ENCODE results near the gene BMP6. TPM values are rescaled to one million over a fixed set of nuclear protein-coding genes. Genes with fewer than 3 reads are reported as not detected.
"Not testable (repeated sequence)": the region's sequence is repeated elsewhere in the genome, so short reads cannot be mapped to it uniquely, and the experiment has no call there.

The BMP6 gene
- total RNA-seq, 1 donor from 2014 or later: 3.6 TPM

GRCh38 chr6:7880718-7881107, 154.8 kb downstream of the BMP6 start:
- DNase-seq (ENCODE audit: low spot score) (no peak), ATAC-seq (no peak)

- DNase-seq (ENCODE audit: low spot score): no peak
- ATAC-seq: no peak
These were observed 156.0 kb downstream of the BMP6 start for GRCh38 chr6:7881765-7882500.

GRCh38 chr6:7882505-7883257, 156.8 kb downstream of the BMP6 start:
- DNase-seq (ENCODE audit: low spot score) (no peak), ATAC-seq (no peak)

GRCh38 chr6:7883381-7883780, 157.5 kb downstream of the BMP6 start:
- no peak for DNase-seq (ENCODE audit: low spot score)
- no peak for ATAC-seq

GRCh38 chr6:7886132-7886531, 160.2 kb downstream of the BMP6 start:
- ATAC-seq (no peak), DNase-seq (ENCODE audit: low spot score) (no peak)

GRCh38 chr6:7887278-7887991, 161.5 kb downstream of the BMP6 start:
- ATAC-seq (no peak), DNase-seq (ENCODE audit: low spot score) (no peak)

- ATAC-seq (no peak), DNase-seq (ENCODE audit: low spot score) (no peak)
These were observed 162.9 kb downstream of the BMP6 start for GRCh38 chr6:7888587-7889357.

- ATAC-seq (no peak), DNase-seq (ENCODE audit: low spot score) (no peak)
These were observed 165.4 kb downstream of the BMP6 start for GRCh38 chr6:7891078-7891872.

GRCh38 chr6:7892367-7892766, 166.5 kb downstream of the BMP6 start:
- not testable (repeated sequence) for ATAC-seq; DNase-seq (ENCODE audit: low spot score)

- DNase-seq (ENCODE audit: low spot score): no peak
- no peak for ATAC-seq
These were observed 167.4 kb downstream of the BMP6 start for GRCh38 chr6:7893342-7893741.

- ATAC-seq (no peak), DNase-seq (ENCODE audit: low spot score) (no peak)
These were observed 168.6 kb downstream of the BMP6 start for GRCh38 chr6:7894262-7895124.

GRCh38 chr6:7895125-7895423, 169.2 kb downstream of the BMP6 start:
- DNase-seq (ENCODE audit: low spot score): no peak
- no peak for ATAC-seq

- ATAC-seq (no peak), DNase-seq (ENCODE audit: low spot score) (no peak)
These were observed 170.6 kb downstream of the BMP6 start for GRCh38 chr6:7896465-7896987.

GRCh38 chr6:7897461-7898192, 171.7 kb downstream of the BMP6 start:
- DNase-seq (ENCODE audit: low spot score): no peak
- no peak for ATAC-seq

GRCh38 chr6:7898193-7898586, 172.3 kb downstream of the BMP6 start:
- not testable (repeated sequence) for DNase-seq (ENCODE audit: low spot score); ATAC-seq

GRCh38 chr6:7899101-7899888, 173.4 kb downstream of the BMP6 start:
- DNase-seq (ENCODE audit: low spot score) (no peak), ATAC-seq (peak; percentile 74)

GRCh38 chr6:7899889-7900213, 174.0 kb downstream of the BMP6 start:
- ATAC-seq (peak; percentile 7), DNase-seq (ENCODE audit: low spot score) (no peak)

GRCh38 chr6:7900621-7901020, 174.7 kb downstream of the BMP6 start:
- ATAC-seq (no peak), DNase-seq (ENCODE audit: low spot score) (no peak)

All from left lobe of liver (tissue), 2 donors.